OCI-LY7 (cell line): Measurements from ENCODE around the gene PACS1. TPM values are rescaled to one million over a fixed set of nuclear protein-coding genes. Genes with fewer than 3 reads are reported as not detected.

ENCODE experiments used
- BruUV-seq: library from RNA; stranded (reverse); fragments of 400-500 nt; replicated peaks from 2 replicates; lab custom pipeline; 2021; lab: Mats Ljungman, UMichigan
- CTCF ChIA-PET: fragments of 300-600 bp; sonication (Branson Sonifier 250); formaldehyde crosslinking; loops from one replicate; lab custom pipeline; 2022; ENCODE audit warnings: antibody characterized with exemption; ENCODE audit not compliant: unreplicated experiment; lab: Charles Lee
- POLR2A ChIA-PET: fragments of 300-600 bp; sonication (Branson Sonifier 250); formaldehyde crosslinking; loops from one replicate; lab custom pipeline; 2022; ENCODE audit warnings: antibody characterized with exemption; lab: Charles Lee
- DNase-seq: peaks from one replicate; pipeline ENCODE4 v3.0.0-alpha.2; 2015; ENCODE audit warnings: low spot score
- H2AFZ ChIP-seq: fragments of 200-600 bp; sonication (generic), shearing (Covaris generic); 2 replicates; pipeline ENCODE4 v1.6.1; 2014; ENCODE audit warnings: mild to moderate bottlenecking, antibody characterized with exemption, low read length, moderate library complexity
- H3K27ac ChIP-seq: fragments of 200-600 bp; sonication (generic); 2 replicates; pipeline ENCODE4 v1.5.1; 2014; ENCODE audit warnings: mixed run types, low read depth, mild to moderate bottlenecking, moderate library complexity, low read length, inconsistent platforms; ENCODE audit not compliant: poor library complexity, severe bottlenecking
- H3K36me3 ChIP-seq: fragments of 200-600 bp; sonication (generic); 2 replicates; pipeline ENCODE4 v1.6.1; 2014; ENCODE audit warnings: mild to moderate bottlenecking, antibody characterized with exemption, low read length, moderate library complexity, mixed read lengths; ENCODE audit not compliant: insufficient read depth
- H3K4me1 ChIP-seq: fragments of 200-600 bp; sonication (generic); 2 replicates; pipeline ENCODE4 v1.5.1; 2014; ENCODE audit warnings: mild to moderate bottlenecking, low read length; ENCODE audit not compliant: insufficient read depth, poor library complexity, severe bottlenecking
- H3K4me2 ChIP-seq: fragments of 200-600 bp; sonication (generic); 2 replicates; pipeline ENCODE4 v1.6.1; 2014; ENCODE audit warnings: mild to moderate bottlenecking, low read length
- H3K4me3 ChIP-seq: fragments of 200-600 bp; sonication (generic); 2 replicates; pipeline ENCODE4 v1.5.1; 2014; ENCODE audit warnings: mild to moderate bottlenecking, low read depth, low read length; ENCODE audit not compliant: poor library complexity, severe bottlenecking
- H3K79me2 ChIP-seq: fragments of 200-600 bp; sonication (generic); 2 replicates; pipeline ENCODE4 v1.6.1; 2016; ENCODE audit warnings: low read depth, mild to moderate bottlenecking, low read length, moderate library complexity, mixed read lengths; ENCODE audit not compliant: insufficient read depth
- H3K9me2 ChIP-seq: fragments of 200-600 bp; sonication (generic); 2 replicates; pipeline ENCODE4 v1.6.1; 2016; ENCODE audit warnings: mild to moderate bottlenecking, low read length, mixed read lengths; ENCODE audit not compliant: insufficient read depth
- H3K9me3 ChIP-seq: fragments of 200-600 bp; sonication (generic); 2 replicates; pipeline ENCODE4 v1.6.1; 2014; ENCODE audit warnings: mild to moderate bottlenecking, mixed run types, low read length, mixed read lengths
- H4K20me1 ChIP-seq: fragments of 200-600 bp; sonication (generic); 2 replicates; pipeline ENCODE4 v1.6.1; 2014; ENCODE audit warnings: mild to moderate bottlenecking, antibody characterized with exemption, low read length, moderate library complexity, mixed read lengths; ENCODE audit not compliant: insufficient read depth
- CTCF ChIP-seq: fragments of 200-600 bp; sonication (generic); conservative IDR thresholded peaks from 2 replicates; pipeline ENCODE4 v1.5.1; 2014; ENCODE audit warnings: mild to moderate bottlenecking, antibody characterized with exemption, low read length, moderate library complexity, mixed read lengths
- EZH2phosphoT487 ChIP-seq: fragments of 200-600 bp; sonication (generic); IDR thresholded peaks from 2 replicates; pipeline ENCODE4 v1.6.1; 2018; ENCODE audit warnings: low read depth, borderline replicate concordance, mild to moderate bottlenecking, mixed run types, antibody characterized with exemption, low read length, moderate library complexity, mixed read lengths
- intact Hi-C: fragments of 100-400 bp; cut with micrococcal nuclease; formaldehyde crosslinking; loops from one replicate; pipeline ENCODE4 v1.10.0; 2022; ENCODE audit not compliant: unreplicated experiment
- total RNA-seq, 2 experiments: library from RNA; depleted of rRNA in 1 of 2; stranded (reverse); fragments of >200 nt in 1 of 2; shearing (Covaris generic) in 1 of 2; gene quantifications; 2 replicates each; pipeline ENCODE4 v1.2.3, GENCODE V29; 2014 to 2022

The PACS1 gene
- total RNA-seq, 2 experiments from 2014 or later: 23.7 to 52.5 TPM

- Histone ChIP-seq H3K9me3 (no peaks in the 10 kb centered on the region), H2AFZ (no peak overlapping the region), H3K4me3 (no peak overlapping the region), H3K79me2 (peaks cover 6% of the 10 kb centered on the region), H3K9me2 (no peaks in the 10 kb centered on the region), H4K20me1 (no peaks in the 10 kb centered on the region), H3K4me2 (no peak overlapping the region), H3K36me3 (0 out of 2 replicates have a peak, but pooled peaks cover 4% of the 10 kb centered on the region), H3K27ac (no peak overlapping the region), H3K4me1 (peaks cover 25% of the 10 kb centered on the region)
- intact Hi-C loops: no loop called here
- ChIA-PET CTCF (interaction anchor here (0.5 kb wide), 1 partner anchor 241 kb away, joined by 8 read pairs; the partner anchor contains the start of gene YIF1A), POLR2A (interaction anchor here (0.6 kb wide), 1 partner anchor 71 kb away, joined by 3 read pairs; no protein-coding TSS in a partner anchor)
- BruUV-seq: no TSS peak
- no peak for DNase-seq
- no peak for TF ChIP-seq EZH2phosphoT487
Observed at GRCh38 chr11:66047541-66048365, 22.3 kb upstream of the PACS1 start.

- Histone ChIP-seq H3K4me1 (peaks cover 34% of the 10 kb centered on the region), H3K36me3 (peaks cover 13% of the 10 kb centered on the region; the same call in 1 of the 2 replicates), H3K79me2 (peaks cover 16% of the 10 kb centered on the region), H4K20me1 (no peaks in the 10 kb centered on the region), H2AFZ (no peak within 1 kb of the TSS), H3K9me3 (no peaks in the 10 kb centered on the region), H3K9me2 (no peaks in the 10 kb centered on the region), H3K27ac (no peak within 1 kb of the TSS), H3K4me3 (no peak within 1 kb of the TSS), H3K4me2 (no peak within 1 kb of the TSS)
- intact Hi-C loops: no loop called here
- TF ChIP-seq EZH2phosphoT487 (no peak), CTCF (no peak)
- ChIA-PET CTCF (interaction anchor here (0.5 kb wide), 1 partner anchor 240 kb away, joined by 8 read pairs; the partner anchor contains the start of gene YIF1A), POLR2A (no interaction called here)
- no peak for DNase-seq
- no TSS peak for BruUV-seq
Observed at GRCh38 chr11:66048547-66049323, 21.3 kb upstream of the PACS1 start, which contains the start of gene GAL3ST3. Gene GAL3ST3, minus strand, starts transcription at chr11:66049161. Its CDS starts 3,746 bp downstream, at chr11:66045415.
